Neural crest cell (in vitro differentiated cells): ENCODE results near the gene CSNK1D. TPM values are rescaled to one million over a fixed set of nuclear protein-coding genes. Genes with fewer than 3 reads are reported as not detected.
"Not testable (repeated sequence)": the region's sequence is repeated elsewhere in the genome, so short reads cannot be mapped to it uniquely, and the experiment has no call there.

ENCODE experiments used
- DNase-seq: peaks from one replicate; pipeline ENCODE4 v3.0.0; 2021; ENCODE audit warnings: low read depth, mixed read lengths, low spot score
- H3K27ac Mint-ChIP-seq: one replicate; pipeline ENCODE4 v1.8.0; 2021; ENCODE audit warnings: mild to moderate bottlenecking, mixed read lengths; ENCODE audit not compliant: unreplicated experiment
- H3K27me3 Mint-ChIP-seq: 2 replicates; pipeline ENCODE4 v1.8.0; 2021; ENCODE audit warnings: low read depth, mild to moderate bottlenecking, mixed read lengths
- H3K36me3 Mint-ChIP-seq: 2 replicates; pipeline ENCODE4 v1.8.0; 2021; ENCODE audit warnings: low read depth, mild to moderate bottlenecking, mixed read lengths
- H3K4me1 Mint-ChIP-seq: 2 replicates; pipeline ENCODE4 v1.8.0; 2021; ENCODE audit warnings: mixed read lengths
- H3K4me3 Mint-ChIP-seq: one replicate; pipeline ENCODE4 v1.8.0; 2021; ENCODE audit warnings: mild to moderate bottlenecking, mixed read lengths
- H3K9me3 Mint-ChIP-seq: 2 replicates; pipeline ENCODE4 v1.8.0; 2021; ENCODE audit warnings: mixed read lengths
- microRNA-seq: library from miRNA; unstranded; fragments of <30 nt; microRNA quantifications from one replicate; pipeline ENCODE4, GENCODE V29; 2020
- total RNA-seq: library from RNA; stranded (reverse); gene quantifications from 2 replicates; pipeline ENCODE4 v1.2.1, GENCODE V29; 2021
- TF ChIP-seq, protein P1 (sequence below): fragments of 200-600 bp; sonication (generic); conservative IDR thresholded peaks from 2 replicates; pipeline ENCODE4 v1.5.0; 2021; ENCODE audit warnings: antibody characterized with exemption, mild to moderate bottlenecking

CSNK1D gene
- total RNA-seq, 1 donor from 2014 or later = 165 TPM

DNA sequence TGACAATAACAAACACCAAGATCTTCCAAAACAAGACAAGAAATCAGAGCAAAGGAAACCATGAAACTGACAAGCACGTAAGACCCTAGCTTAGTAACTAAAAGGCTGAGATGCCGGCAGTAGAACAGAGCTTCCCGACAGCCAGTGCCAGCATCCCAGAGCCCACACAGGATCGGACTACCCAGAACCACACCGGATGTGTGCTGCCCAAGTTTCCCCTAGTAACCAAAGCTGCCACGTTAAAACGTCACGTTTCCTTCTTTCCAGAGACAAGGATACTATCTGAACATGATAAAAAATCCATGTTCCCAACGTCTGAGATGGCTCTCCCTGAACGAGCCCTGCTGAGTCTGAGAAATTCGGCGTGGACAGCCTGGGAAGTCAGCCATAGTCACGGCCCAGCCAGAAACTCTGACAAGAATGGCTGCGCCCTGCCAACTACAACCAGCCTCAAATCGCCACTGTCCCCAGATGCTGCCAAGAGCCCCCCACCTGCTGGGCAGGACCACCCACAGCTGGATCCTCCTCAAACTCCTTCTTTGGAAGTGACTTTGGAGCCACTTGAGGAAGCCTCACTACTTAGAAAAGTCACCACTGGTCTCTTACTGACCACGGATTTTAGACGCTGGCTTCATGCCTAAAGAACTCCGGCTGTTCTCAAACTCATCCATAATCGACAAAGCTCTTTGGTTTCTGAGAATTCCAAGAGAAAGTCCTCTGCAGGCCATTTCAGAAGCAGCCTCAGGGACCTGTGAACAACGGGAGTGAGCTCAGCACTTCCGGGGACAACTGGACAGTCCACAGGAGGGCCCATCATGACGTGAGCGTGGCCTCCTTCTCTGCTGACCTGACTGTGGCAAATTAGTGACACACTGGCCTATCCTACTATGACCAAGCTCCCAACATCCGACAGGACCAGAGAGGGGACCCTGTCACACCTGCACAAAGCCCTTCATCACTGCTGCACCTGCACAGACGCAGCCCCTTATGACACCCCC lies 77.5 kb downstream of the CSNK1D start:
- Mint-ChIP-seq H3K9me3 (no peaks in the 10 kb centered on the region), H3K27ac (no peak overlapping the region), H3K36me3 (peaks cover 4% of the 10 kb centered on the region), H3K4me3 (no peak overlapping the region), H3K4me1 (no peaks in the 10 kb centered on the region), H3K27me3 (no peaks in the 10 kb centered on the region)
- TF ChIP-seq, protein P1, sequence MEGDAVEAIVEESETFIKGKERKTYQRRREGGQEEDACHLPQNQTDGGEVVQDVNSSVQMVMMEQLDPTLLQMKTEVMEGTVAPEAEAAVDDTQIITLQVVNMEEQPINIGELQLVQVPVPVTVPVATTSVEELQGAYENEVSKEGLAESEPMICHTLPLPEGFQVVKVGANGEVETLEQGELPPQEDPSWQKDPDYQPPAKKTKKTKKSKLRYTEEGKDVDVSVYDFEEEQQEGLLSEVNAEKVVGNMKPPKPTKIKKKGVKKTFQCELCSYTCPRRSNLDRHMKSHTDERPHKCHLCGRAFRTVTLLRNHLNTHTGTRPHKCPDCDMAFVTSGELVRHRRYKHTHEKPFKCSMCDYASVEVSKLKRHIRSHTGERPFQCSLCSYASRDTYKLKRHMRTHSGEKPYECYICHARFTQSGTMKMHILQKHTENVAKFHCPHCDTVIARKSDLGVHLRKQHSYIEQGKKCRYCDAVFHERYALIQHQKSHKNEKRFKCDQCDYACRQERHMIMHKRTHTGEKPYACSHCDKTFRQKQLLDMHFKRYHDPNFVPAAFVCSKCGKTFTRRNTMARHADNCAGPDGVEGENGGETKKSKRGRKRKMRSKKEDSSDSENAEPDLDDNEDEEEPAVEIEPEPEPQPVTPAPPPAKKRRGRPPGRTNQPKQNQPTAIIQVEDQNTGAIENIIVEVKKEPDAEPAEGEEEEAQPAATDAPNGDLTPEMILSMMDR = no peak
- no peak for DNase-seq

DNA sequence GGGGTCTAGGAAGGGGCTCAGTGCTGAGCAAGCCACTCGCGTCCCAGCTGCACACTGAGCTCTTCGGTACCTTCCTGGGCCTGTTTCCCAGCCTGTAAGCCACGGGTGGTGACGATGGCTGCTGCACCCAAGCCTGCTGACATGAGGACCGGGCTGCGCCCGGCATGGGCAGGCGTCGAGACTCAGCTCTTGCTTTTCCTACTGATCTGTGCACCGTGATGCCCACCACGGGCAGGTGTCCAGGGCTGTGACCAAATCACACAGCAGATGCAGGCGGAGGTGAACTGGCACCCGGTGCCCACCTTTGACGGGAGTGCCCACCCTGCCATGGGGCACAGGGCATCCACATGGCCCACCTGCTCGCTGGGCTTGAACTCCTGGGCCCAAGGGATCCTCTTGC lies 78.7 kb downstream of the CSNK1D start:
- Mint-ChIP-seq H3K9me3 (no peaks in the 10 kb centered on the region), H3K4me3 (no peak overlapping the region), H3K27ac (no peak overlapping the region), H3K4me1 (no peaks in the 10 kb centered on the region), H3K27me3 (no peaks in the 10 kb centered on the region), H3K36me3 (peaks cover 4% of the 10 kb centered on the region)
- no peak for DNase-seq
- TF ChIP-seq, protein P1 = no peak

DNA sequence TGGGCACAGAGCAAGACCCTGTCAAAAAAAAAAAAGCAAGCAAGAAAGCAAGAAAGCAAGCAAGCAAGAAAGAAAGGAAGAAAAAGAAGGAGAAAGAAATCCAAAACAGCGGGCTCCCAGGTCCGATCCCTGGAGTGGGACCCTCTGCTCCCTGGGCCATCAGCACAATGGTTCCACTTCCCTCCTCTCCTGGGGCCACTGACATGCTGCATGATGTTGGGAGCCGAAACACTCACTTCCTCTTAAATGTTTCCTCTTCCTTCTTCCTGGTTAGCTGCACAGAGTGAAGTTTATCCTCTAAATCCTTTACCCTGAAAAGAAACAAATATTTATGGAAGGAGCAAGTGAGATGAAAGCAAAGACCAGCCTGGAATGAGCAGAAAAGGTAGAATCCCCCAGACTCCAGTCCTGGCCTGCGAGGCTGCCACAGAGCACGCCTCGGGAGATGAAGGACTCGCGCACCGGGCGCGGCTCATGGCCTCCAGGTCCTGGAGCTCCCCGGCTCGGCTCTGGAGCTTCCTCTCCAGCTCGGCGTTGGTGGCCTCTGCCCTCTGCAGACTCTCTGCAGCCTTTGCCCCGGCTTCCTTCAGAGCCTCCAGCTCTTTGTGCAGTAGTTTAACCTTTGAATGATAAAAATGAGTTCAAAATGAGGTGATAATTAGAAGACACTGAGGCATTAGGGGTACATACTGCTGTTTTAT lies 79.8 kb downstream of the CSNK1D start:
- Mint-ChIP-seq H3K27ac (no peak overlapping the region), H3K36me3 (peaks cover 4% of the 10 kb centered on the region), H3K27me3 (no peaks in the 10 kb centered on the region), H3K4me1 (no peaks in the 10 kb centered on the region), H3K4me3 (no peak overlapping the region), H3K9me3 (no peaks in the 10 kb centered on the region)
- DNase-seq = no peak
- TF ChIP-seq, protein P1 = no peak

DNA sequence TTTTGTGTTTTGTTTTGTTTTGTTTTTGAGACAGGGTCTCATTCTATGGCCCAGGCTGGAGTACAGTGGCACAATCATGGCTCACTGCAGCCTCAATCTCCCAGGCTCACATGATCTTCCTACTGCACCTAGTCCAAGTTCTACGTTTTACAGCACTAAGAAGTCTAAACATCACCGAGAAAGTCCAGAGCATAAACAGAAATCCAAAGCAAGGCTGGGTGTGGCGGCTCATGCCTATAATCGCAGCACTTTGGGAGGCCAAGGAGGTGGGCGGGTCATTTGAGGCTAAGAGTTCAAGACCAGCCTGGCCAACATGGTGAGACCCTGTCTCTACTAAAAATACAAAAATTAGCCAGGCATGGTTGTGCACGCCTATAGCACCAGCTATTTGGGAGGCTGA lies 80.5 kb downstream of the CSNK1D start:
- not testable (repeated sequence) for H3K27me3 Mint-ChIP-seq, H3K36me3 Mint-ChIP-seq, H3K4me1 Mint-ChIP-seq, H3K4me3 Mint-ChIP-seq, H3K27ac Mint-ChIP-seq, DNase-seq, H3K9me3 Mint-ChIP-seq

Small RNA genes lying within 50 kb of the gene (microRNA-seq; reads per million reads assigned to microRNA genes)
- not detected for gene MIR6787

Other genes starting within 250 kb of the CSNK1D start
- gene RAC3, start 242.0 kb downstream of the CSNK1D start, total RNA-seq = 73.6 and 75.0 TPM in 2 replicates
- 198 and 199 TPM in 2 replicates for gene DCXR, start 236.0 kb downstream of the CSNK1D start, total RNA-seq
- gene RFNG, start 221.9 kb downstream of the CSNK1D start, total RNA-seq = 44.5 and 46.0 TPM in 2 replicates
- 154 and 156 TPM in 2 replicates for gene GPS1, start 221.8 kb downstream of the CSNK1D start, total RNA-seq
- gene DUS1L, start 207.9 kb downstream of the CSNK1D start, total RNA-seq = 126 and 131 TPM in 2 replicates
- gene FASN, start 175.5 kb downstream of the CSNK1D start, total RNA-seq = 816 and 839 TPM in 2 replicates
- gene CCDC57, start 60.9 kb downstream of the CSNK1D start, total RNA-seq = 47.5 and 50.3 TPM in 2 replicates
- gene SLC16A3, start 44.7 kb downstream of the CSNK1D start, total RNA-seq = 1.5 and 8.6 TPM in 2 replicates
- not detected in 2 replicates for gene CD7, start 43.9 kb upstream of the CSNK1D start, total RNA-seq
- not detected in 2 replicates for gene SECTM1, start 60.1 kb upstream of the CSNK1D start, total RNA-seq
- gene TEX19, start 85.5 kb upstream of the CSNK1D start, total RNA-seq = 0.20 and 0.23 TPM in 2 replicates
- not detected in 2 replicates for gene UTS2R, start 98.1 kb upstream of the CSNK1D start, total RNA-seq
- gene HEXD, start 144.6 kb upstream of the CSNK1D start, total RNA-seq = 47.8 and 48.5 TPM in 2 replicates
- gene OGFOD3, start 144.9 kb upstream of the CSNK1D start, total RNA-seq = 33.3 and 35.6 TPM in 2 replicates
- gene CYBC1, start 177.1 kb upstream of the CSNK1D start, total RNA-seq = 111 and 115 TPM in 2 replicates
- 73.3 and 84.2 TPM in 2 replicates for gene NARF, start 185.0 kb upstream of the CSNK1D start, total RNA-seq
- 84.3 and 92.2 TPM in 2 replicates for gene FOXK2, start 246.0 kb upstream of the CSNK1D start, total RNA-seq